NB4 (cell line): ENCODE measurements around the gene ARSK.

Source experiments
- CTCF ChIP-seq: IDR thresholded peaks from one replicate; pipeline ENCODE4 v1.5.1; 2012; ENCODE audit warnings: low read depth, low read length
- MAX ChIP-seq: IDR thresholded peaks from 2 replicates; pipeline ENCODE4 v1.6.1; 2011; ENCODE audit warnings: low read depth, low read length
- MYC ChIP-seq: IDR thresholded peaks from 2 replicates; pipeline ENCODE4 v1.6.1; 2011; ENCODE audit warnings: low read depth, low read length
- POLR2A ChIP-seq: IDR thresholded peaks from 2 replicates; pipeline ENCODE4 v1.6.1; 2011; ENCODE audit warnings: mild to moderate bottlenecking; ENCODE audit not compliant: insufficient read length; ENCODE audit errors: extremely low read depth

- TF ChIP-seq POLR2A: no peak
- no peak for TF ChIP-seq CTCF
- no peak for TF ChIP-seq MAX
- no peak for TF ChIP-seq MYC
These were observed 65.3 kb downstream of the ARSK start, which contains the start of gene GPR150 for GRCh38 chr5:95620030-95620869.
